Small intestine (tissue), 7 donors: Measurements from ENCODE around the gene SLC16A13. TPM values are rescaled to one million over a fixed set of nuclear protein-coding genes. Genes with fewer than 3 reads are reported as not detected.
A peak's percentile ranks its signal among the peaks of the same experiment; 100 is the strongest.

Experiments
- DNase-seq, 2 donors: peaks; one replicate each; pipeline versions ENCODE4 v3.0.0 to v3.0.0-alpha.2; 2013
- FAIRE-seq: peaks from 2 replicates; lab custom pipeline; 2012; peaks lifted over from hg19 to GRCh38; lab: Jason Lieb, UNC
- H3K27ac ChIP-seq, 3 donors: one replicate each; pipeline ENCODE4 v1.5.1; 2013; ENCODE audit warnings: low read length in 2 of 3, mild to moderate bottlenecking in 2 of 3, control low read depth in 1 of 3, inconsistent platforms in 1 of 3, low read depth in 1 of 3, moderate library complexity in 1 of 3
- H3K27me3 ChIP-seq, 3 donors: one replicate each; pipeline ENCODE4 v1.6.1; 2013; ENCODE audit warnings: low read length in 3 of 3, inconsistent platforms in 1 of 3; ENCODE audit not compliant: control insufficient read depth in 3 of 3, insufficient read depth in 3 of 3
- H3K36me3 ChIP-seq, 3 donors: one replicate each; pipeline ENCODE4 v1.6.1; 2013; ENCODE audit warnings: low read length in 3 of 3, inconsistent platforms in 1 of 3, low read depth in 1 of 3, mild to moderate bottlenecking in 1 of 3, moderate library complexity in 1 of 3; ENCODE audit not compliant: control insufficient read depth in 3 of 3, insufficient read depth in 2 of 3
- H3K4me1 ChIP-seq, 3 donors: one replicate each; pipeline ENCODE4 v1.6.1; 2013; ENCODE audit warnings: low read length in 2 of 3, inconsistent platforms in 1 of 3, low read depth in 1 of 3, mild to moderate bottlenecking in 1 of 3, moderate library complexity in 1 of 3; ENCODE audit not compliant: control insufficient read depth in 3 of 3, insufficient read depth in 2 of 3
- H3K4me3 ChIP-seq, 3 donors: one replicate each; pipeline ENCODE4 v1.5.1; 2013; ENCODE audit warnings: low read length in 3 of 3, control low read depth in 1 of 3, inconsistent platforms in 1 of 3, low read depth in 1 of 3, mild to moderate bottlenecking in 1 of 3, moderate library complexity in 1 of 3
- H3K9me3 ChIP-seq, 2 donors: one replicate each; pipeline ENCODE4 v1.6.1; 2013; ENCODE audit warnings: low read depth in 1 of 2, low read length in 1 of 2; ENCODE audit not compliant: control insufficient read depth in 2 of 2, insufficient read depth in 1 of 2
- WGBS, 3 donors: extraction: QIAGEN DNeasy Blood & Tissue Kit; methylation state at CpG; one replicate each; pipeline ENCODE4 v1.1.7; 2013; 5-methylcytosine and 5-hydroxymethylcytosine counted together
- polyA plus RNA-seq, 4 donors: library from polyadenylated mRNA; stranded (reverse) in 3 of 4; unstranded in 1 of 4; fragments of 200-250 nt in 3 of 4; fragments of 120-200 nt in 1 of 4; gene quantifications; one replicate each; pipeline versions ENCODE4 v1.2.1 to v1.2.3, GENCODE V29; 2013
- donor health status: healthy with polysubstance abuse.
- donor health status: control.
- donor health status: control.
- donor health status: Bipolar disorder and iron deficiency.
- donor health status: healthy.

SLC16A13 gene
- polyA plus RNA-seq, 4 donors: 1.8 to 11.2 (median 5.0) TPM

GRCh38 chr17:7016886-7017826 is 18.7 kb upstream of the SLC16A13 start:
- FAIRE-seq: no peak
- Histone ChIP-seq H3K27me3 (peaks cover 0 to 12% (median 0%) of the 10 kb centered on the region in 3 donors), H3K36me3 (peaks cover 0 to 24% (median 0%) of the 10 kb centered on the region in 3 donors), H3K4me1 (peaks cover 0 to 16% (median 3%) of the 10 kb centered on the region in 3 donors), H3K9me3 (peaks cover 0 to under 1% of the 10 kb centered on the region in 2 donors), H3K4me3 (no peak overlapping the region), H3K27ac (no peak overlapping the region)
- no peak for DNase-seq
- 80 to 86% (median 86%) methylated on average over 20 of the region's 20 CpGs for WGBS, 3 donors

GRCh38 chr17:7017827-7018200 is 18.0 kb upstream of the SLC16A13 start:
- Histone ChIP-seq H3K36me3 (peaks cover 0 to 24% (median 0%) of the 10 kb centered on the region in 3 donors), H3K4me3 (no peak overlapping the region), H3K27ac (peak overlapping the region in 1 of 3 donors; percentile 75), H3K27me3 (peaks cover 0 to 19% (median 0%) of the 10 kb centered on the region in 3 donors), H3K9me3 (peaks cover 0 to 3% of the 10 kb centered on the region in 2 donors), H3K4me1 (peaks cover 3 to 23% (median 3%) of the 10 kb centered on the region in 3 donors)
- FAIRE-seq (no peak), DNase-seq (no peak)
- 65 to 85% (median 69%) methylated on average over 12 of the region's 12 CpGs for WGBS, 3 donors

- WGBS, 3 donors: 69 to 88% (median 86%) methylated on average over 7 to 10 of the region's 10 CpGs
- Histone ChIP-seq H3K9me3 (peaks cover 0 to 3% of the 10 kb centered on the region in 2 donors), H3K27me3 (peaks cover 0 to 25% (median 0%) of the 10 kb centered on the region in 3 donors), H3K27ac (peak overlapping the region in 1 of 3 donors; percentile 75), H3K36me3 (peaks cover 0 to 24% (median 0%) of the 10 kb centered on the region in 3 donors), H3K4me3 (no peak overlapping the region), H3K4me1 (peaks cover 3 to 23% (median 3%) of the 10 kb centered on the region in 3 donors)
- DNase-seq (no peak), FAIRE-seq (no peak)
Observed at GRCh38 chr17:7018331-7018964, 17.4 kb upstream of the SLC16A13 start.

- WGBS, 3 donors: 48 to 66% (median 52%) methylated on average over 6 to 10 of the region's 10 CpGs
- no peak for DNase-seq
- Histone ChIP-seq H3K27me3 (peaks cover 0 to 32% (median 0%) of the 10 kb centered on the region in 3 donors), H3K36me3 (peaks cover 0 to 15% (median 0%) of the 10 kb centered on the region in 3 donors), H3K4me1 (peaks cover 0 to 18% (median 3%) of the 10 kb centered on the region in 3 donors), H3K27ac (peak overlapping the region in 1 of 3 donors; percentile 75), H3K9me3 (peaks cover 0 to 6% of the 10 kb centered on the region in 2 donors), H3K4me3 (no peak overlapping the region)
- no peak for FAIRE-seq
Observed at GRCh38 chr17:7019367-7019766, 16.4 kb upstream of the SLC16A13 start.

GRCh38 chr17:7019839-7020519 is 15.8 kb upstream of the SLC16A13 start:
- DNase-seq (peak in 1 of 2 donors; percentile 52), FAIRE-seq (no peak)
- Histone ChIP-seq H3K4me1 (peaks cover 0 to 18% (median 3%) of the 10 kb centered on the region in 3 donors), H3K4me3 (peak overlapping the region in 1 of 3 donors; percentile 27), H3K36me3 (peaks cover 0 to 15% (median 0%) of the 10 kb centered on the region in 3 donors), H3K27ac (peak overlapping the region in 1 of 3 donors; percentile 75), H3K9me3 (peaks cover 0 to 6% of the 10 kb centered on the region in 2 donors), H3K27me3 (peaks cover 0 to 32% (median 0%) of the 10 kb centered on the region in 3 donors)
- 27 to 38% (median 30%) methylated on average over 10 to 16 of the region's 16 CpGs for WGBS, 3 donors

GRCh38 chr17:7020894-7021664 is 14.7 kb upstream of the SLC16A13 start:
- no peak for DNase-seq
- WGBS, 3 donors: 66 to 68% (median 67%) methylated on average over 11 of the region's 11 CpGs
- Histone ChIP-seq H3K27me3 (peaks cover 0 to 32% (median 0%) of the 10 kb centered on the region in 3 donors), H3K4me3 (no peak overlapping the region), H3K9me3 (peaks cover 0 to 6% of the 10 kb centered on the region in 2 donors), H3K36me3 (peaks cover 0 to 15% (median 0%) of the 10 kb centered on the region in 3 donors), H3K27ac (peak overlapping the region in 2 of 3 donors; percentile 42 to 91), H3K4me1 (peaks cover 0 to 11% (median 3%) of the 10 kb centered on the region in 3 donors)
- FAIRE-seq: no peak

- peaks cover 0 to 11% (median 3%) of the 10 kb centered on the region in 3 donors for H3K4me1 ChIP-seq
- peaks cover 0 to 32% (median 0%) of the 10 kb centered on the region in 3 donors for H3K27me3 ChIP-seq
- DNase-seq (peak; percentile 72 to 85), FAIRE-seq (no peak)
- H3K36me3 ChIP-seq: peaks cover 0 to 6% (median 0%) of the 10 kb centered on the region in 3 donors
- 1 to 4% (median 2%) methylated on average over 50 to 53 of the region's 53 CpGs for WGBS, 3 donors
- peak overlapping the region in 2 of 3 donors; percentile 53 to 91 for H3K27ac ChIP-seq
- peak overlapping the region in 2 of 3 donors; percentile 4 to 16 for H3K4me3 ChIP-seq
- peaks cover 0 to 6% of the 10 kb centered on the region in 2 donors for H3K9me3 ChIP-seq
Observed at GRCh38 chr17:7021993-7022778, 13.6 kb upstream of the SLC16A13 start.
